C4-2B (cell line): ENCODE results near the gene MYLK.

Experiments used
- CTCF ChIP-seq: fragments of 450-650 bp; conservative IDR thresholded peaks from 2 replicates; pipeline ENCODE4 v1.5.1; 2017; ENCODE audit warnings: mild to moderate bottlenecking
- ZFX ChIP-seq: fragments of 450-650 bp; IDR thresholded peaks from 2 replicates; pipeline ENCODE4 v1.6.1; 2017

DNA sequence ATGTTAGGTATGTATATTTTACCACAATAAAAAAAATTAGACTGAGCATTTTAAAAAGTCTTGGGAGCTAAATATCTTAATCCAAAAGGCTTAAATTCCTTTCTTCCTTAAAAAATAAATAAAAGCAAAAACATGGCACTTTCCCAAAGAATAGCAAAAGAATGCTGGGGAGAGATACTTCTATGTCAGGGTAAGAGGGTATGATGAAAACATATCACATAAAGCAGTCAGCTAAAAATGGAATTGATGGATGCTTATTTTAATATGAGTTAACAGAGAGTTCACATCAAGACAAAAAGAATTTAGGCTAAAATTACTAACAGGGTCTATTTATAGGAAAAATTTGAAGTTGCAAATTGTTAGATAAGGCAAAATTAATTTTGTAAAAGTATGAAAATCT is 141.0 kb downstream of the MYLK start:
- no peak for TF ChIP-seq CTCF
- no peak for TF ChIP-seq ZFX
